DOHH2 (cell line): Measurements from ENCODE around the gene GFM1.

Experiments
- H3F3A ChIP-seq: fragments of 200-600 bp; sonication (generic), shearing (Covaris generic); 2 replicates; pipeline ENCODE4 v1.6.0; 2016; ENCODE audit warnings: antibody characterized with exemption, mild to moderate bottlenecking; ENCODE audit not compliant: control insufficient read depth, insufficient read depth
- H3K27ac ChIP-seq: fragments of 200-600 bp; sonication (generic); 2 replicates; pipeline ENCODE4 v1.5.1; 2014; ENCODE audit warnings: low read depth, mild to moderate bottlenecking, low read length, moderate library complexity
- H3K27me3 ChIP-seq: fragments of 200-600 bp; sonication (generic); 2 replicates; pipeline ENCODE4 v1.6.1; 2014; ENCODE audit warnings: mild to moderate bottlenecking, low read length, mixed read lengths; ENCODE audit not compliant: control insufficient read depth
- H3K36me3 ChIP-seq: fragments of 200-600 bp; sonication (generic); 2 replicates; pipeline ENCODE4 v1.6.1; 2014; ENCODE audit warnings: mild to moderate bottlenecking, low read length, moderate library complexity, mixed read lengths; ENCODE audit not compliant: control insufficient read depth
- H3K4me1 ChIP-seq: fragments of 200-600 bp; sonication (generic); 2 replicates; pipeline ENCODE4 v1.6.1; 2014; ENCODE audit warnings: mild to moderate bottlenecking, low read length, mixed read lengths; ENCODE audit not compliant: control insufficient read depth
- H3K4me2 ChIP-seq: fragments of 200-600 bp; sonication (generic); 2 replicates; pipeline ENCODE4 v1.6.0; 2014; ENCODE audit warnings: mild to moderate bottlenecking, low read length, moderate library complexity
- H3K4me3 ChIP-seq: fragments of 200-600 bp; sonication (generic); 2 replicates; pipeline ENCODE4 v1.5.1; 2014; ENCODE audit warnings: mild to moderate bottlenecking, low read length, mixed read lengths
- H3K79me2 ChIP-seq: fragments of 200-600 bp; sonication (generic); 2 replicates; pipeline ENCODE4 v1.6.1; 2014; ENCODE audit warnings: mild to moderate bottlenecking, low read length, mixed read lengths; ENCODE audit not compliant: control insufficient read depth
- H3K9me2 ChIP-seq: fragments of 200-600 bp; sonication (generic); replicated peaks from 2 replicates; pipeline ENCODE4 v1.6.1; 2014; ENCODE audit warnings: mild to moderate bottlenecking, low read length, mixed read lengths; ENCODE audit not compliant: control insufficient read depth
- H3K9me3 ChIP-seq: fragments of 200-600 bp; sonication (generic); 2 replicates; pipeline ENCODE4 v1.6.1; 2014; ENCODE audit warnings: antibody characterized with exemption, low read length, mixed read lengths; ENCODE audit not compliant: control insufficient read depth, insufficient read depth
- H4K20me1 ChIP-seq: fragments of 200-600 bp; sonication (generic); 2 replicates; pipeline ENCODE4 v1.6.0; 2014; ENCODE audit warnings: low read depth, mild to moderate bottlenecking, antibody characterized with exemption, low read length, moderate library complexity; ENCODE audit not compliant: control insufficient read depth, insufficient read depth
- CTCF ChIP-seq: fragments of 200-600 bp; sonication (generic); IDR thresholded peaks from one replicate; pipeline ENCODE4 v1.5.1; 2014; ENCODE audit warnings: antibody characterized with exemption, mild to moderate bottlenecking, low read depth, low read length; ENCODE audit not compliant: poor library complexity, severe bottlenecking
- EZH2phosphoT487 ChIP-seq: fragments of 200-600 bp; sonication (generic); IDR thresholded peaks from 2 replicates; pipeline ENCODE4 v1.6.1; 2017; ENCODE audit warnings: borderline replicate concordance, mild to moderate bottlenecking, antibody characterized with exemption, low read length, moderate library complexity, mixed read lengths

Gene GFM1

GRCh38 chr3:158701420-158702065, 57.2 kb downstream of the GFM1 start:
- peaks cover 1% of the 10 kb centered on the region; the same call in 1 of the 2 replicates for H3K36me3 ChIP-seq
- H3K27ac ChIP-seq = no peak overlapping the region
- H4K20me1 ChIP-seq = no peaks in the 10 kb centered on the region
- H3K9me2 ChIP-seq = no peaks in the 10 kb centered on the region
- no peaks in the 10 kb centered on the region for H3K9me3 ChIP-seq
- H3K4me2 ChIP-seq = no peak overlapping the region
- H3F3A ChIP-seq = peaks cover 5% of the 10 kb centered on the region; the same call in 1 of the 2 replicates
- H3K4me3 ChIP-seq = no peak overlapping the region
- no peaks in the 10 kb centered on the region for H3K4me1 ChIP-seq
- H3K79me2 ChIP-seq = no peaks in the 10 kb centered on the region
- TF ChIP-seq CTCF = no peak
- TF ChIP-seq EZH2phosphoT487 = no peak
- H3K27me3 ChIP-seq = no peaks in the 10 kb centered on the region

- Histone ChIP-seq H3K79me2 (no peaks in the 10 kb centered on the region), H3K27ac (no peak overlapping the region), H3K4me2 (no peak overlapping the region), H3K36me3 (peaks cover 6% of the 10 kb centered on the region), H3K9me2 (no peaks in the 10 kb centered on the region), H3F3A (no peaks in the 10 kb centered on the region), H3K4me3 (no peak overlapping the region), H3K27me3 (no peaks in the 10 kb centered on the region), H3K4me1 (no peaks in the 10 kb centered on the region), H3K9me3 (no peaks in the 10 kb centered on the region), H4K20me1 (no peaks in the 10 kb centered on the region)
- TF ChIP-seq CTCF = no peak
- no peak for TF ChIP-seq EZH2phosphoT487
Measured at GRCh38 chr3:158702815-158703481, 58.6 kb downstream of the GFM1 start.

- Histone ChIP-seq H3K27ac (no peak overlapping the region), H3F3A (no peaks in the 10 kb centered on the region), H4K20me1 (no peaks in the 10 kb centered on the region), H3K4me1 (no peaks in the 10 kb centered on the region), H3K4me2 (no peak overlapping the region), H3K9me3 (no peaks in the 10 kb centered on the region), H3K4me3 (no peak overlapping the region), H3K27me3 (no peaks in the 10 kb centered on the region), H3K9me2 (no peaks in the 10 kb centered on the region), H3K79me2 (no peaks in the 10 kb centered on the region), H3K36me3 (peaks cover 11% of the 10 kb centered on the region)
- no peak for TF ChIP-seq EZH2phosphoT487
- TF ChIP-seq CTCF = no peak
Measured at GRCh38 chr3:158703566-158703965, 59.2 kb downstream of the GFM1 start.
